K562 (cell line): Measurements from ENCODE around the gene ZNF774. TPM values are rescaled to one million over a fixed set of nuclear protein-coding genes. Genes with fewer than 3 reads are reported as not detected.

Experiments used
- ATF1 ChIP-seq, 2 experiments: fragments of 450-650 bp in 1 of 2; IDR thresholded peaks; 2 replicates each; pipeline ENCODE4 v1.6.1; 2016; ENCODE audit warnings: missing compliant biosample characterization in 1 of 2, missing genetic modification characterization in 1 of 2
- CBX5 ChIP-seq: IDR thresholded peaks from 2 replicates; pipeline ENCODE4 v1.6.1; 2014; ENCODE audit warnings: low read depth, borderline replicate concordance
- E2F8 ChIP-seq: fragments of 450-650 bp; IDR thresholded peaks from 2 replicates; pipeline ENCODE4 v1.7.1; 2018; ENCODE audit warnings: mild to moderate bottlenecking, low read depth; ENCODE audit not compliant: partially characterized antibody
- HSF4 ChIP-seq: fragments of 250-450 bp; sonication (Bioruptor Pico); IDR thresholded peaks from 2 replicates; pipeline ENCODE4 v2.1.2; 2022; ENCODE audit warnings: mild to moderate bottlenecking, moderate library complexity, borderline replicate concordance
- JUND ChIP-seq, 2 experiments: IDR thresholded peaks; 2 replicates in 1 of 2; 3 replicates in 1 of 2; pipeline ENCODE4 v1.6.1; 2011; ENCODE audit warnings: borderline replicate concordance in 2 of 2, low read depth in 2 of 2, low read length in 2 of 2, improper control_type of control experiment in 1 of 2, missing biosample characterization in 1 of 2, missing genetic modification characterization in 1 of 2, missing genetic modification reagents in 1 of 2
- NCOR1 ChIP-seq: fragments of 450-650 bp; IDR thresholded peaks from 2 replicates; pipeline ENCODE4 v1.6.1; 2016; ENCODE audit warnings: mild to moderate bottlenecking, moderate library complexity
- TFAM ChIP-seq: fragments of 250-450 bp; sonication (Bioruptor Pico); conservative IDR thresholded peaks from 2 replicates; pipeline ENCODE4 v1.5.0; 2021; ENCODE audit warnings: mild to moderate bottlenecking, moderate library complexity
- ZNF12 ChIP-seq: sonication (generic); formaldehyde crosslinking; IDR thresholded peaks from 2 replicates; pipeline ENCODE4 v1.4.0; 2020; ENCODE audit warnings: mild to moderate bottlenecking, missing genetic modification reagents
- ZNF175 ChIP-seq: fragments of 200-800 bp; sonication (Bioruptor generic); IDR thresholded peaks from 2 replicates; pipeline ENCODE4 v1.6.1; 2016; ENCODE audit warnings: low read depth, mild to moderate bottlenecking, missing genetic modification characterization, missing compliant biosample characterization
- ZNF197 ChIP-seq: fragments of 200-800 bp; sonication (Bioruptor generic); IDR thresholded peaks from 2 replicates; pipeline ENCODE4 v1.6.1; 2016; ENCODE audit warnings: low read depth, missing genetic modification characterization, missing compliant biosample characterization
- ZNF324 ChIP-seq: fragments of 250-450 bp; sonication (Bioruptor Pico); IDR thresholded peaks from 2 replicates; pipeline ENCODE4 v1.4.0; 2020; ENCODE audit warnings: mild to moderate bottlenecking
- ZNF589 ChIP-seq: fragments of 200-800 bp; sonication (Bioruptor generic); IDR thresholded peaks from 2 replicates; pipeline ENCODE4 v1.6.1; 2016; ENCODE audit warnings: low read depth, missing genetic modification characterization, missing compliant biosample characterization
- ZNF778 ChIP-seq: fragments of 450-650 bp; formaldehyde crosslinking; IDR thresholded peaks from 2 replicates; pipeline ENCODE4 v1.4.0; 2020; ENCODE audit warnings: mild to moderate bottlenecking, moderate library complexity
- polyA plus RNA-seq, 8 experiments: library from polyadenylated mRNA; depleted of rRNA in 4 of 8; stranded (reverse) in 5 of 8; unstranded in 3 of 8; fragments of >200 nt; fragmentation: Nextera tagmentation in 2 of 8; fragmentation: Illumina TruSeq in 1 of 8; extraction: Ambion mirVana in 2 of 8; extraction: Trizol in 1 of 8; gene quantifications; 2 replicates each; pipeline versions ENCODE4 v1.2.1 to v1.2.3, GENCODE V29; 2011 to 2014; ENCODE audit warnings: inconsistent platforms in 1 of 8, missing spikeins in 1 of 8
- total RNA-seq, 7 experiments: library from RNA; depleted of rRNA in 6 of 7; stranded (reverse); fragments of >200 nt in 6 of 7; fragmentation: Illumina TruSeq in 2 of 7; extraction: Trizol in 2 of 7; gene quantifications; 2 replicates each; pipeline versions ENCODE4 v1.2.1 to v1.2.3, GENCODE V29; 2011 to 2021; ENCODE audit warnings: low replicate concordance in 1 of 7
- TF ChIP-seq, protein P1 (sequence below): sonication (generic); formaldehyde crosslinking; IDR thresholded peaks from 2 replicates; pipeline ENCODE4 v1.8.0; 2023; ENCODE audit warnings: missing genetic modification reagents, mild to moderate bottlenecking, borderline replicate concordance
- TF ChIP-seq, protein P2 (sequence below): fragments of 250-450 bp; sonication (Bioruptor Pico); IDR thresholded peaks from 2 replicates; pipeline ENCODE4 v1.4.0; 2020; ENCODE audit warnings: mild to moderate bottlenecking, moderate library complexity, borderline replicate concordance

ZNF774 gene
- total and polyA plus RNA-seq, 9 of the 15 experiments (the other 6 are each of a cell fraction or from before 2014, with no cell fraction given), result 0.32 to 2.0 (median 1.2) TPM

DNA sequence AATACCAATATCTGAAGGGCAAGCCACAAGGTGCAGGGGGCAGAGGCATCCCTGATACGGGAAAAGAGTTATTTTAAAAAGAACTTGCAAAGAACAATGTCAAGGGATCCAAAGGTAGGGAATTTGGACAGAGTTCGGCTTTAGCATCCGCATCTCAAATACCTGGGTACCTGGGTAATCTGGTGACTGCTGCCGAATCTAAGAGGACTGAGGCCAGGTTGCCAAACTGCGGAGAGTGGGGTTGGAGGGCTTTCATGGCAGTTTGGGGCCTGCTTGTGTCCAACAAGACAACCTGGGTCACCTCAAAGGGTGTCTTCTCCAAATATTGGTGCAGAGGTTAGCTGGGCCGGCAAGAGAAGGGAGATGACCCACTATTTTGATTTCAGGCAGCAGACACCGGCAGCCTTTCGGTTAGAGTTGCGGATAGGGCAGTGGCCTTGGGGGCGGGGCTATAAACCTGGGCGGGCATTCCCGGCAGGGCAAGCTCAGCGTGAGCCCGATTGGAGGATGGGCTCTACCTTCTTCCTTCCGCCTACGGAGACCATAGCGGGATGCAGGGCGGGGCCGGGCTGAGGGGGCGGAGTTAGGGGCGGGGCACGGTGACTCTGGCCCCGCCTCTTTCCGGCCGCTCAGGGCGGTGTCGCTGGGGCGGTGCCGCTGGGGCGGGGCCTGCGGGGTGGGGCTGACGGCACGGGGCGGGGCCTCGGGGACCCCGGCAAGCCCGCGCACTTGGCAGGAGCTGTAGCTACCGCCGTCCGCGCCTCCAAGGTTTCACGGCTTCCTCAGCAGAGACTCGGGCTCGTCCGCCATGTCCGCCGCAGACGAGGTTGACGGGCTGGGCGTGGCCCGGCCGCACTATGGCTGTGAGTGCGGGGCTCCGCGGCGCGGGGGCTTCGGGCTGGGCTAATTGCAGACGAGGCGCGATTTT lies 35.7 kb downstream of the ZNF774 start, which contains the start of gene IQGAP1 (continued):
- no peak for TF ChIP-seq E2F8
- no peak for TF ChIP-seq NCOR1
- TF ChIP-seq, protein P1, sequence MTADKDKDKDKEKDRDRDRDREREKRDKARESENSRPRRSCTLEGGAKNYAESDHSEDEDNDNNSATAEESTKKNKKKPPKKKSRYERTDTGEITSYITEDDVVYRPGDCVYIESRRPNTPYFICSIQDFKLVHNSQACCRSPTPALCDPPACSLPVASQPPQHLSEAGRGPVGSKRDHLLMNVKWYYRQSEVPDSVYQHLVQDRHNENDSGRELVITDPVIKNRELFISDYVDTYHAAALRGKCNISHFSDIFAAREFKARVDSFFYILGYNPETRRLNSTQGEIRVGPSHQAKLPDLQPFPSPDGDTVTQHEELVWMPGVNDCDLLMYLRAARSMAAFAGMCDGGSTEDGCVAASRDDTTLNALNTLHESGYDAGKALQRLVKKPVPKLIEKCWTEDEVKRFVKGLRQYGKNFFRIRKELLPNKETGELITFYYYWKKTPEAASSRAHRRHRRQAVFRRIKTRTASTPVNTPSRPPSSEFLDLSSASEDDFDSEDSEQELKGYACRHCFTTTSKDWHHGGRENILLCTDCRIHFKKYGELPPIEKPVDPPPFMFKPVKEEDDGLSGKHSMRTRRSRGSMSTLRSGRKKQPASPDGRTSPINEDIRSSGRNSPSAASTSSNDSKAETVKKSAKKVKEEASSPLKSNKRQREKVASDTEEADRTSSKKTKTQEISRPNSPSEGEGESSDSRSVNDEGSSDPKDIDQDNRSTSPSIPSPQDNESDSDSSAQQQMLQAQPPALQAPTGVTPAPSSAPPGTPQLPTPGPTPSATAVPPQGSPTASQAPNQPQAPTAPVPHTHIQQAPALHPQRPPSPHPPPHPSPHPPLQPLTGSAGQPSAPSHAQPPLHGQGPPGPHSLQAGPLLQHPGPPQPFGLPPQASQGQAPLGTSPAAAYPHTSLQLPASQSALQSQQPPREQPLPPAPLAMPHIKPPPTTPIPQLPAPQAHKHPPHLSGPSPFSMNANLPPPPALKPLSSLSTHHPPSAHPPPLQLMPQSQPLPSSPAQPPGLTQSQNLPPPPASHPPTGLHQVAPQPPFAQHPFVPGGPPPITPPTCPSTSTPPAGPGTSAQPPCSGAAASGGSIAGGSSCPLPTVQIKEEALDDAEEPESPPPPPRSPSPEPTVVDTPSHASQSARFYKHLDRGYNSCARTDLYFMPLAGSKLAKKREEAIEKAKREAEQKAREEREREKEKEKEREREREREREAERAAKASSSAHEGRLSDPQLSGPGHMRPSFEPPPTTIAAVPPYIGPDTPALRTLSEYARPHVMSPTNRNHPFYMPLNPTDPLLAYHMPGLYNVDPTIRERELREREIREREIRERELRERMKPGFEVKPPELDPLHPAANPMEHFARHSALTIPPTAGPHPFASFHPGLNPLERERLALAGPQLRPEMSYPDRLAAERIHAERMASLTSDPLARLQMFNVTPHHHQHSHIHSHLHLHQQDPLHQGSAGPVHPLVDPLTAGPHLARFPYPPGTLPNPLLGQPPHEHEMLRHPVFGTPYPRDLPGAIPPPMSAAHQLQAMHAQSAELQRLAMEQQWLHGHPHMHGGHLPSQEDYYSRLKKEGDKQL, result no peak
- TF ChIP-seq CBX5, result no peak
- no peak for TF ChIP-seq ZNF197 (CRISPR knock-in tag)
- TF ChIP-seq, protein P2, sequence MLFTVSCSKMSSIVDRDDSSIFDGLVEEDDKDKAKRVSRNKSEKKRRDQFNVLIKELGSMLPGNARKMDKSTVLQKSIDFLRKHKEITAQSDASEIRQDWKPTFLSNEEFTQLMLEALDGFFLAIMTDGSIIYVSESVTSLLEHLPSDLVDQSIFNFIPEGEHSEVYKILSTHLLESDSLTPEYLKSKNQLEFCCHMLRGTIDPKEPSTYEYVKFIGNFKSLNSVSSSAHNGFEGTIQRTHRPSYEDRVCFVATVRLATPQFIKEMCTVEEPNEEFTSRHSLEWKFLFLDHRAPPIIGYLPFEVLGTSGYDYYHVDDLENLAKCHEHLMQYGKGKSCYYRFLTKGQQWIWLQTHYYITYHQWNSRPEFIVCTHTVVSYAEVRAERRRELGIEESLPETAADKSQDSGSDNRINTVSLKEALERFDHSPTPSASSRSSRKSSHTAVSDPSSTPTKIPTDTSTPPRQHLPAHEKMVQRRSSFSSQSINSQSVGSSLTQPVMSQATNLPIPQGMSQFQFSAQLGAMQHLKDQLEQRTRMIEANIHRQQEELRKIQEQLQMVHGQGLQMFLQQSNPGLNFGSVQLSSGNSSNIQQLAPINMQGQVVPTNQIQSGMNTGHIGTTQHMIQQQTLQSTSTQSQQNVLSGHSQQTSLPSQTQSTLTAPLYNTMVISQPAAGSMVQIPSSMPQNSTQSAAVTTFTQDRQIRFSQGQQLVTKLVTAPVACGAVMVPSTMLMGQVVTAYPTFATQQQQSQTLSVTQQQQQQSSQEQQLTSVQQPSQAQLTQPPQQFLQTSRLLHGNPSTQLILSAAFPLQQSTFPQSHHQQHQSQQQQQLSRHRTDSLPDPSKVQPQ, result no peak
- TF ChIP-seq JUND (IDR thresholded peaks at IDR 0.05; ENCODE audit: borderline replicate concordance, low read depth, low read length), result 0 out of 2 replicates have a peak, but pooled peaks have one; percentile 15
- no peak for TF ChIP-seq JUND (tag; IDR thresholded peaks at IDR 0.05; ENCODE audit: borderline replicate concordance, low read depth, low read length)
- TF ChIP-seq ZNF175 (CRISPR knock-in tag), result no peak
- TF ChIP-seq TFAM (CRISPR knock-in tag), result no peak
- TF ChIP-seq ATF1 (CRISPR knock-in tag; IDR thresholded peaks at IDR 0.05), result no peak
- no peak for TF ChIP-seq ATF1 (tag; IDR thresholded peaks at IDR 0.05)
- no peak for TF ChIP-seq ZNF12
- TF ChIP-seq ZNF778, result no peak
- TF ChIP-seq HSF4 (CRISPR knock-in tag), result no peak
- no peak for TF ChIP-seq ZNF324 (CRISPR knock-in tag)
- TF ChIP-seq ZNF589, result no peak
